Thyroid gland (tissue), 4 donors: ENCODE data around the gene HOXB3. TPM values are rescaled to one million over a fixed set of nuclear protein-coding genes. Genes with fewer than 3 reads are reported as not detected.

Source experiments
- DNase-seq, 2 donors: peaks; one replicate each; pipeline ENCODE4 v3.0.0-alpha.2; 2019
- H3K27ac ChIP-seq, 3 donors: fragments of 200-600 bp; sonication (generic); 1 replicate in 2 of 3; 2 replicates in 1 of 3; pipeline ENCODE4 v1.5.1; 2016 to 2019; ENCODE audit warnings: mild to moderate bottlenecking in 1 of 3, moderate library complexity in 1 of 3
- H3K27me3 ChIP-seq: fragments of 200-600 bp; sonication (generic); one replicate; pipeline ENCODE4 v1.5.1; 2019
- H3K36me3 ChIP-seq, 2 donors: fragments of 200-600 bp; sonication (generic); one replicate each; pipeline ENCODE4 v1.5.1; 2016 to 2019
- H3K4me1 ChIP-seq, 2 donors: fragments of 200-600 bp; sonication (generic); one replicate each; pipeline ENCODE4 v1.5.1; 2017 to 2019
- H3K4me3 ChIP-seq, 3 donors: fragments of 200-600 bp; sonication (generic); replicated peaks in 1 of 3; 1 replicate in 2 of 3; 2 replicates in 1 of 3; pipeline ENCODE4 v1.5.1; 2016; ENCODE audit warnings: mild to moderate bottlenecking in 1 of 3
- H3K9me3 ChIP-seq: fragments of 200-600 bp; sonication (generic); one replicate; pipeline ENCODE4 v1.5.1; 2017
- CTCF ChIP-seq, 6 experiments: fragments of 200-600 bp in 3 of 6; fragments of 450-650 bp in 3 of 6; sonication (generic) in 3 of 6; IDR thresholded peaks; one replicate each; pipeline ENCODE4 v1.5.1; 2016 to 2019; ENCODE audit warnings: antibody characterized with exemption in 6 of 6, mild to moderate bottlenecking in 2 of 6, inconsistent platforms in 1 of 6, moderate library complexity in 1 of 6
- POLR2A ChIP-seq, 2 donors: fragments of 450-650 bp; IDR thresholded peaks; one replicate each; pipeline ENCODE4 v1.6.1; 2017; ENCODE audit warnings: antibody characterized with exemption in 2 of 2, mild to moderate bottlenecking in 2 of 2, moderate library complexity in 1 of 2
- WGBS, 2 donors: methylation state at CpG; one replicate each; pipeline ENCODE4 v1.1.5; 2017; 5-methylcytosine and 5-hydroxymethylcytosine counted together
- intact Hi-C: fragments of 100-400 bp; cut with DNase I; formaldehyde crosslinking; loops from one replicate; pipeline ENCODE4 v1.15.1; 2023
- microRNA counts, 2 donors: library from miRNA; unstranded; fragments of <30 nt; microRNA quantifications; one replicate each; lab custom pipeline; 2016 to 2017
- microRNA-seq: library from miRNA; unstranded; fragments of <30 nt; microRNA quantifications from one replicate; pipeline ENCODE4, GENCODE V29; 2016
- small RNA-seq: library from RNA; depleted of rRNA; stranded (forward); fragments of <200 nt; gene quantifications from one replicate; pipeline ENCODE3, GENCODE V24; 2016
- total RNA-seq, 4 donors: library from RNA; depleted of rRNA; stranded (reverse); fragments of >200 nt; gene quantifications; one replicate each; pipeline ENCODE4 v1.2.3, GENCODE V29; 2016

HOXB3 gene
- total RNA-seq, 4 donors from 2014 or later, result 1.5 to 6.7 (median 4.3) TPM

- WGBS, 2 donors, result 66 to 85% methylated on average over 2 of the region's 2 CpGs
- intact Hi-C loops, result no loop called here
Observed at GRCh38 chr17:48502312-48502711, 87.7 kb downstream of the HOXB3 start.

DNA sequence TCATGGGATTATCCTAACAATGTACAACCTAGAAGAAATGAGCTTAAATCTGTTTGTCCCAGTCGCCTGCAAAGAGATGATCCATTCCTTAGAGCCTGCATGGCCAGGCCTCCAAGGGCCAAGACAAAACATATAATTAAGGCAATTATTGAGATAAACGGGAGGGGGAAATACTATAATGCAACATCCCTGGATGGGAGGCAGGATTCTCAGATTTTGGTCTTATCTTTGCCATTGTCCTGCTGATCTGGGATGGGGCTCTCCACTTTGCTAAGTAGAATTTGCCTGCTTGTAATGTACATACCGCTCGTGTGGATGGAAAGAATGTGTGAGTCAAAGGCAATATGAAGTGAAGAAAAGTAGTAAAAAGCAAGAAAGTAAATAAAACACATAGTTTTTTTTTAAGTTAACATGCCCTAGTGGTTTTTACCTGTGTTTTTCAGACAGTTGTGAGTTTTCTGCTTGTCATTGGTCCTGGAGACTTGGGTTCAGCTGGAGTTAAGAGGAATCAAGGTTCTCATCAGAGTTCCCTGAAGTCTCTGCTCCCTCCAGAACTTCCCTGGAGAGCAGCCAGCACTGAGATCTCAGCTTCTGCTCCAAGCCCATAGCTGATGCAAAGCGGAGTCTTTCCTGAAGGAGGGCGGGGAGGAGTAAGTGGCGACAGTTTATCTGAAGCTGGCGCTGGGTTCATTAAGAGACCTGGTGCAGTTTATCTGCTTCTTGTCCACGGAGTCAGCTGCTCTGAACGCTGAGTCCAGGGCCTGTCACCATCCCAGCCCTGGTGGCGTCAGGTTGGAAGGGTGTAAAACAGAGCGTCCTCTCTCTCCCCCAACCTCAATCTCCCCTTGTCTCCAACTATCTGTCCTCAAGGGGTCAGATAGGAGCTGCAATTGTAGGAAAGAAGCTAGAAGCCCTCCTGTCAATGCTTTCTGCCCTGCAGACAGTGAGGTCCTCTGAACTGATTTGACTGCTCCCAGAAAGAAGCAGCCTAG, 89.3 kb downstream of the HOXB3 start:
- H3K4me3 ChIP-seq, result no peak overlapping the region
- 63 to 72% methylated on average over 12 of the region's 12 CpGs for WGBS, 2 donors
- no peaks in the 10 kb centered on the region for H3K4me1 ChIP-seq
- no peak overlapping the region for H3K27ac ChIP-seq
- H3K27me3 ChIP-seq, result no peaks in the 10 kb centered on the region
- no peaks in the 10 kb centered on the region for H3K9me3 ChIP-seq
- TF ChIP-seq CTCF (IDR thresholded peaks at IDR 0.05), result no peak
- no peak for TF ChIP-seq POLR2A (IDR thresholded peaks at IDR 0.05)
- H3K36me3 ChIP-seq, result no peaks in the 10 kb centered on the region
- intact Hi-C loops, result no loop called here
- DNase-seq, result no peak

More at GRCh38 chr17:48502312-48502711, 87.7 kb downstream of the HOXB3 start:
- Histone ChIP-seq H3K27me3 (no peaks in the 10 kb centered on the region), H3K27ac (no peak overlapping the region), H3K36me3 (no peaks in the 10 kb centered on the region), H3K4me1 (no peaks in the 10 kb centered on the region), H3K9me3 (no peaks in the 10 kb centered on the region), H3K4me3 (no peak overlapping the region)
- TF ChIP-seq POLR2A (IDR thresholded peaks at IDR 0.05) (no peak), CTCF (IDR thresholded peaks at IDR 0.05) (no peak)
- no peak for DNase-seq

DNA sequence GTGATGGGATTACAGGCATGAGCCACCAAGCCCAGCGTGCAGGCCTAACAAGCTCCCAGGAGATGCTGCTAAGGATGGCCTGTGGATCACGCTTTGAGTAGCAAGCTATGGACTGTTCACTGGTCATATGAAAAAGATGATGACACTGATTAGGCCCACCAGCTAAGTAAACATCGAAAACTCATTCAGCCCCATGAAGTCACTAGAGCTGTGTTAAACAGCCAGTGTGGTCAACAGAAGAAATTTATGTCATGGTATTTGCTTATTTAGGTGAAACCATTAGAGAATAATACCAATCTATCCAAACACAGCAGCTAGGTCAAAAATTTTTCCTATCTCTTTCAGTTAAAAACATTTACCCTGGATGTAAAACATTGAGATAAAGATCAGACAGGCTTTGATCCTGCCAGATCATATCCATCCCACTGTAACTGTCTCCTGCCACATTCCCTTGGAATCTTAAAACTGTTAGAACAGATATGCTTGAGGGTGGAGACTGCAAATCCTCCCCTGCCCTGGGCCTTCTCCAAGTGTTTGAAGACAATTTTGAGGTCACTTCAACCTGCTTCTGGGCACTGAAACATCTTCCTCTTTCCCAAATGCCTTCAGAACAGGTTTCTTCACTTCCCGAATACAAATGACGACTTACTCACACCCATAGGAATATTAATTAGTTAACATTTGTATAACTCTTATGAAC, 90.2 kb downstream of the HOXB3 start:
- H3K36me3 ChIP-seq, result no peaks in the 10 kb centered on the region
- H3K4me3 ChIP-seq, result no peak overlapping the region
- H3K4me1 ChIP-seq, result no peaks in the 10 kb centered on the region
- no peak overlapping the region for H3K27ac ChIP-seq
- H3K9me3 ChIP-seq, result no peaks in the 10 kb centered on the region
- DNase-seq, result no peak
- intact Hi-C loops, result no loop called here
- 94 to 99% methylated on average over 5 of the region's 5 CpGs for WGBS, 2 donors
- no peaks in the 10 kb centered on the region for H3K27me3 ChIP-seq
- TF ChIP-seq POLR2A (IDR thresholded peaks at IDR 0.05) (no peak), CTCF (IDR thresholded peaks at IDR 0.05) (no peak)

DNA sequence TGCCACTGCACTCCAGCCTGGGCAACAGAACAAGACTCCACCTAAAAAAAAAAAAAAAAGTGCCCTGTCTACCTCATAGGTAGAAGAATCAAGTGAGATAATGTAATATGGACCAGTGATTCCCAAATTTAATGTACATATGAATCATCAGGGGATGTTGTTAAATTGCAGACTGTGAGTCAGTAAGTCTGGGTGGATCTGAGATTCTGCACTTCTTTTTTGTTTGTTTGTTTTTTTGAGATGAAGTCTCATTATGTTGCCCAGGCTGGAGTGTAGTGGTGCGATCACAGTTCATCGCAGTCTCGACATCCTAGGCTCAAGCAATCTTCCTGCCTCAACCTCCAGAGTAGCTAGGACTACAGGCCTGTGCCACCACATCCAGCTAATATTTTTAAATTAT, 90.8 kb downstream of the HOXB3 start:
- no peak overlapping the region for H3K27ac ChIP-seq
- 94 to 100% methylated on average over 3 of the region's 3 CpGs for WGBS, 2 donors
- H3K4me1 ChIP-seq, result no peaks in the 10 kb centered on the region
- H3K36me3 ChIP-seq, result no peaks in the 10 kb centered on the region
- intact Hi-C loops, result no loop called here
- DNase-seq, result no peak
- no peaks in the 10 kb centered on the region for H3K27me3 ChIP-seq
- no peaks in the 10 kb centered on the region for H3K9me3 ChIP-seq
- no peak overlapping the region for H3K4me3 ChIP-seq
- TF ChIP-seq CTCF (IDR thresholded peaks at IDR 0.05) (no peak), POLR2A (IDR thresholded peaks at IDR 0.05) (no peak)

MicroRNAs encoded within 50 kb of the gene (microRNA counts, 767-probe panel; counts per million panel counts)
- 2,641 to 4,616 counts per million in 2 donors for microRNA hsa-miR-10a-5p (lab: Ali Mortazavi, UCI)

Small RNA genes lying within 50 kb of the gene (microRNA-seq; reads per million reads assigned to microRNA genes)
- gene MIR196A1, result not detected

Small RNA genes lying within 50 kb of the gene (small RNA-seq; reads per million reads assigned to genes)
- gene MIR196A1, result not detected

Other genes with a start within 250 kb of the HOXB3 start
- 1 to 10 TPM in 2 of 4 donors, under 1 TPM in 2; 0.33 to 2.1 (median 1.0) TPM for gene SKAP1, start 160.0 kb downstream of the HOXB3 start, total RNA-seq
- not detected for gene HOXB1, start 59.2 kb downstream of the HOXB3 start, total RNA-seq
- 1 to 10 TPM; 2.6 to 9.4 (median 5.2) TPM for gene HOXB2, start 45.1 kb downstream of the HOXB3 start, total RNA-seq
- gene HOXB4, start 11.9 kb downstream of the HOXB3 start, total RNA-seq, result 1 to 10 TPM in 1 of 4 donors, under 1 TPM in 3; 0.67 to 1.2 (median 0.80) TPM
- gene HOXB5, start 3.5 kb upstream of the HOXB3 start, total RNA-seq, result 1 to 10 TPM in 1 of 4 donors, under 1 TPM in 2, not detected in 1; 0.11 to 1.6 (median 0.49) TPM
- gene HOXB6, start 14.7 kb upstream of the HOXB3 start, total RNA-seq, result 1 to 10 TPM in 2 of 4 donors, under 1 TPM in 2; 0.54 to 4.2 (median 1.3) TPM
- gene HOXB7, start 20.8 kb upstream of the HOXB3 start, total RNA-seq, result 1 to 10 TPM in 3 of 4 donors, not detected in 1; 1.0 to 2.8 (median 1.3) TPM
- 1 to 10 TPM in 1 of 4 donors, not detected in 3; 1.4 TPM for gene HOXB8, start 25.1 kb upstream of the HOXB3 start, total RNA-seq
- gene HOXB9, start 36.1 kb upstream of the HOXB3 start, total RNA-seq, result not detected
- not detected for gene PRAC1, start 132.3 kb upstream of the HOXB3 start, total RNA-seq
- not detected for gene PRAC2, start 132.9 kb upstream of the HOXB3 start, total RNA-seq
- gene HOXB13, start 138.5 kb upstream of the HOXB3 start, total RNA-seq, result under 1 TPM in 1 of 4 donors, not detected in 3; 0.27 TPM
- gene TTLL6, start 227.0 kb upstream of the HOXB3 start, total RNA-seq, result 1 to 10 TPM in 2 of 4 donors, under 1 TPM in 2; 0.34 to 1.2 (median 0.89) TPM
- 100 to 1,000 TPM; 111 to 163 (median 139) TPM for gene CALCOCO2, start 240.8 kb upstream of the HOXB3 start, total RNA-seq